ENCODE measurements around the gene HBP1.

Gene HBP1

DNA sequence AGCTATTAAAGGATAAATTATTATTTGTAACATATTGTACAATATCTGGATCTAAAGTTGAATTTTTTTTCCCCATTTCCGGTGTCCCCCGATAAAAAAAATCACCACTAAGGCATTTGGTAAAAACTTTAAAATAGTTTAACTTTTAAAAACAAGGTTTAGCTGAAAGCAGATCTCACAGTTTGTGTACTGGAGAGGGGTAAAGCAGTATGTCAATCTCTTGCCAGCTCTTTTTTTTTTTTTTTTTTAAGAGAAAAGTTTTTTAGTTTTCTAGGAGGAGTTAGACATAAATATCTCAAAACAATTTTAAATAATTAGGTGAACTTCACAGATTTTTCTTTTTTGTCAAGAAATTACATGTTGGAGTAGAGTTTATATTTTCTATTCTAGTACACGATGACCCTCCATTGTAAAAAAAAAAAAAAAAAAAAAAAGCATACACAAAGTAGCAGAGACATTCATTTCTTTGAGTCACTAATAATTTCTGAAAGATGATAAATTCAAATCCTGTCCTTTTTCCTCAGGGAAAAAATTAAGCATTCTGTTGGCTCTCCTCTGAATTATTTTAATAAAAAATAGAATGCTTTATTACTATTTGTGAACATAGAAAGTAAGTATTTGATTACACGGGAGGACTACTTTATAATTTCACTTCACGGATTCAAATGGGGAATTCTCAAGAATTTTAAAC, 1.9 kb upstream of the HBP1 start:
- H3K4me3 ChIP-seq: peak overlapping the region; percentile 63 to 83 (median 70)
- peak overlapping the region; percentile 83 to 98 (median 94) for H3K4me2 ChIP-seq
- peaks cover 0 to 22% (median 15%) of the 10 kb centered on the region in 11 experiments; a peak in 14 of 22 replicates for H4K20me1 ChIP-seq
- H3K4me1 ChIP-seq: peaks cover 8 to 28% (median 19%) of the 10 kb centered on the region in 10 experiments; a peak in 19 of 20 replicates
- H3K27me3 ChIP-seq: no peaks in the 10 kb centered on the region
- H3K9ac ChIP-seq: peak overlapping the region; percentile 83 to 99 (median 93)
- H3K36me3 ChIP-seq: peaks cover 0 to 9% (median 5%) of the 10 kb centered on the region in 11 experiments; a peak in 5 of 22 replicates
- no peak for TF ChIP-seq Cebpa-rat (IDR thresholded peaks at IDR 0.05)
- no peaks in the 10 kb centered on the region for H3K9me3 ChIP-seq (replicated peaks in 1 of 11)
- H3K27ac ChIP-seq: peak overlapping the region; percentile 86 to 99 (median 94)

GRCh38 chr7:107167483-107168232, 1.1 kb upstream of the HBP1 start:
- H3K4me2 ChIP-seq: peak overlapping the region; percentile 83 to 98 (median 94)
- peak overlapping the region; percentile 83 to 99 (median 93) for H3K9ac ChIP-seq
- peak overlapping the region; percentile 86 to 99 (median 94) for H3K27ac ChIP-seq
- peak overlapping the region; percentile 63 to 83 (median 70) for H3K4me3 ChIP-seq
- TF ChIP-seq Cebpa-rat (IDR thresholded peaks at IDR 0.05): peak in 5 of 11 experiments; percentile 14 to 63 (median 41); a peak in 5 of 22 replicates
- H4K20me1 ChIP-seq: peaks cover 0 to 30% (median 16%) of the 10 kb centered on the region in 11 experiments; a peak in 16 of 22 replicates
- H3K27me3 ChIP-seq: no peaks in the 10 kb centered on the region
- H3K36me3 ChIP-seq: peaks cover 0 to 9% (median 6%) of the 10 kb centered on the region in 11 experiments; a peak in 5 of 22 replicates
- peaks cover 8 to 28% (median 20%) of the 10 kb centered on the region in 10 experiments; a peak in 19 of 20 replicates for H3K4me1 ChIP-seq
- no peaks in the 10 kb centered on the region for H3K9me3 ChIP-seq (replicated peaks in 1 of 11)

GRCh38 chr7:107169120-107170050, 582 bp downstream of the HBP1 start:
- peak in 7 of 11 experiments; percentile 12 to 57 (median 27); a peak in 6 of 22 replicates for TF ChIP-seq Cebpa-rat (IDR thresholded peaks at IDR 0.05)
- Histone ChIP-seq H3K27me3 (no peaks in the 10 kb centered on the region), H3K4me1 (peaks cover 8 to 45% (median 30%) of the 10 kb centered on the region in 10 experiments), H4K20me1 (peaks cover 14 to 47% (median 32%) of the 10 kb centered on the region in 11 experiments; a peak in 21 of 22 replicates), H3K27ac (peak overlapping the region; percentile 81 to 99 (median 96)), H3K4me3 (peak overlapping the region; percentile 68 to 86 (median 81)), H3K9ac (peak overlapping the region; percentile 91 to 100 (median 98)), H3K9me3 (replicated peaks in 1 of 11) (no peaks in the 10 kb centered on the region), H3K36me3 (peaks cover 0 to 22% (median 6%) of the 10 kb centered on the region in 11 experiments; a peak in 6 of 22 replicates), H3K4me2 (peak overlapping the region; percentile 77 to 94 (median 80))

DNA sequence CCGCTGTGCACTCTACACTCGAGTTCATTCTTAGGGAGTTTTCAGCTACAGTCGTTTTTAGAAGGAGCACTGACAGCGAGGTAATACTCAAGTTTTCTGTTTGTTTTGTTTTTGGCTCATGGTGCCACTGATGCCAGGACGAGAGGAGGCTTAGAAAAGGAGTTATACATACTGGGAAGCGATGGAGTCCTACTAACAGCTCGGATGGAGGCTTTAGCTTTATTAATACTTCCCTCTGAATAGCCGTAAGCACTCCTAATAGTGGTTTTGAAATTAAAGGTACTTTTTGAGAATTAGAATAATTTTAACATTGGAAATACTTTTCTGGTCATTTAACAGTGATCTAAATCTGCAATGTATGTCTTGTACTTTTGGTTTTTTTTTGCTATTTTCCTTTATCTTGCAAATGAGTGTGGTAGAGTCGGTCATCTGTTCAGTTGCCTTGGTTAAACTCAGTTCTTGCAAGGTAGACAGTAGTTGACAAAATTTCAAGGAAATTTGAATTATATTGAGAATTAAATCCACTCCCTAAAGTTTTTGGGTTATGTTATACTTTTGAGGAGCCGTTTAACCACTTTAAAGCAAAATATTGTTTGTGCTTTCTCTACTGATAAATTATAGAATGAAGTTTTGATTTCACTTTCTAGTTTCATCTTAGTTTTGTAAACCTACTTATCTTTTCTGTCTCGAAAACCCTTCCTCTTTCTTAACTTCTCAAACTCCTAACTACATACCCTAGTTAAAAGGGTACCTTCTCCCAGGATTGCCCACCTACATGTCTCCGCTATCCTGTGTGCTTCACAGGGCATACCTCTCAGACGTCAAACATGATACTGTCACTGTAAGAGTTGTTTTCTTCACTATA, 1.5 kb downstream of the HBP1 start:
- Histone ChIP-seq H3K27ac (peak overlapping the region; percentile 81 to 99 (median 96); a peak in 21 of 22 replicates), H3K9me3 (replicated peaks in 1 of 11) (no peaks in the 10 kb centered on the region), H3K4me1 (peaks cover 8 to 54% (median 30%) of the 10 kb centered on the region in 10 experiments), H3K27me3 (no peaks in the 10 kb centered on the region), H4K20me1 (peaks cover 22 to 56% (median 41%) of the 10 kb centered on the region in 11 experiments; a peak in 21 of 22 replicates), H3K36me3 (peaks cover 0 to 30% (median 6%) of the 10 kb centered on the region in 11 experiments; a peak in 6 of 22 replicates), H3K4me3 (peak overlapping the region; percentile 68 to 86 (median 81)), H3K9ac (peak overlapping the region; percentile 91 to 100 (median 98)), H3K4me2 (peak overlapping the region; percentile 77 to 94 (median 80))
- no peak for TF ChIP-seq Cebpa-rat (IDR thresholded peaks at IDR 0.05)

- no peak for TF ChIP-seq Cebpa-rat (IDR thresholded peaks at IDR 0.05)
- H3K36me3 ChIP-seq: peaks cover 0 to 39% (median 7%) of the 10 kb centered on the region in 11 experiments; a peak in 6 of 22 replicates
- H3K9me3 ChIP-seq (replicated peaks in 1 of 11): no peaks in the 10 kb centered on the region
- 0 out of 20 replicates have a peak overlapping the region, but pooled peaks of 1 of the 10 experiments have one; percentile 17 for H3K4me3 ChIP-seq
- H3K4me1 ChIP-seq: peaks cover 8 to 58% (median 26%) of the 10 kb centered on the region in 10 experiments
- peak overlapping the region in 9 of 11 experiments; percentile 2 to 94 (median 77); a peak in 13 of 22 replicates for H3K4me2 ChIP-seq
- H3K9ac ChIP-seq: peak overlapping the region in 1 of 11 experiments; percentile 44; a peak in 1 of 22 replicates
- H3K27ac ChIP-seq: 0 out of 22 replicates have a peak overlapping the region, but pooled peaks of 1 of the 11 experiments have one; percentile 18
- peaks cover 33 to 68% (median 53%) of the 10 kb centered on the region in 11 experiments; a peak in 21 of 22 replicates for H4K20me1 ChIP-seq
- H3K27me3 ChIP-seq: no peaks in the 10 kb centered on the region
These were observed 2.7 kb downstream of the HBP1 start for GRCh38 chr7:107171496-107171895.

GRCh38 chr7:107172276-107173032, 3.7 kb downstream of the HBP1 start:
- Histone ChIP-seq H3K27me3 (no peaks in the 10 kb centered on the region), H3K4me2 (peak overlapping the region in 2 of 11 experiments; percentile 46 to 79; a peak in 1 of 22 replicates), H3K27ac (no peak overlapping the region), H3K4me1 (peaks cover 8 to 51% (median 20%) of the 10 kb centered on the region in 10 experiments; a peak in 18 of 20 replicates), H3K9me3 (replicated peaks in 1 of 11) (no peaks in the 10 kb centered on the region), H3K9ac (no peak overlapping the region), H4K20me1 (peaks cover 42 to 78% (median 58%) of the 10 kb centered on the region in 11 experiments; a peak in 21 of 22 replicates), H3K36me3 (peaks cover 0 to 48% (median 7%) of the 10 kb centered on the region in 11 experiments; a peak in 6 of 22 replicates), H3K4me3 (no peak overlapping the region)
- TF ChIP-seq Cebpa-rat (IDR thresholded peaks at IDR 0.05): no peak
